ENCODE results near the gene ACTL6B. TPM values are rescaled to one million over a fixed set of nuclear protein-coding genes. Genes with fewer than 3 reads are reported as not detected.

ACTL6B gene
- total and polyA plus RNA-seq, 9 of the 15 experiments (the other 6 are each of a cell fraction or from before 2014, with no cell fraction given), result not detected

GRCh38 chr7:100694098-100694745 is 38.0 kb upstream of the ACTL6B start, which contains the start of gene GIGYF1:
Gene GIGYF1, minus strand, starts transcription at chr7:100694250. Its CDS starts 6,012 bp downstream, at chr7:100688238.
- WGBS (ENCODE audit: insufficient coverage, low coverage, missing lambda C conversion rate), result 1% methylated on average over 13 of the region's 102 CpGs
- Histone ChIP-seq H3K4me2 (ENCODE audit: insufficient read depth, low read length) (peak within 1 kb of the TSS; percentile 92), H3K36me3 (ENCODE audit: control insufficient read depth, insufficient read depth, low read length) (peaks cover 19% of the 10 kb centered on the region; the same call in 2 of the 3 replicates), H3K9me3 (replicated peaks; ENCODE audit: control insufficient read depth, insufficient read depth, low read depth, low read length) (no peaks in the 10 kb centered on the region), H3K27ac (ENCODE audit: extremely low read depth, low read depth, low read length) (peak within 1 kb of the TSS; percentile 86), H3K9ac (ENCODE audit: insufficient read depth in 1 of 2, low read depth in 2 of 2, low read length in 2 of 2) (peak within 1 kb of the TSS; percentile 90 to 99), H3K9me1 (ENCODE audit: control insufficient read depth, insufficient read depth, low read length) (no peaks in the 10 kb centered on the region), H3K4me3 (peak within 1 kb of the TSS; percentile 92), H3K79me2 (ENCODE audit: control insufficient read depth, insufficient read depth, low read length) (peaks cover 45% of the 10 kb centered on the region), H3K27me3 (ENCODE audit: control insufficient read depth in 2 of 2, insufficient read depth in 2 of 2, low read length in 2 of 2) (peaks cover 0 to 1% of the 10 kb centered on the region in 2 experiments; a peak in 2 of 5 replicates), H4K20me1 (replicated peaks; ENCODE audit: control insufficient read depth, insufficient read depth, low read length) (peaks cover 16% of the 10 kb centered on the region), H2AFZ (ENCODE audit: low read depth, low read length) (peak within 1 kb of the TSS; percentile 92), H3K4me1 (replicated peaks in 1 of 2; ENCODE audit: control insufficient read depth in 2 of 2, insufficient read depth in 2 of 2, low read length in 2 of 2) (peaks cover 17 to 46% of the 10 kb centered on the region in 2 experiments)
- POLR2A ChIA-PET, result interaction anchor here (0.8 to 2.5 kb wide), 4 partner anchors 9 to 148 kb away, joined by 3 to 7 read pairs (median 5); partner anchors contain the start of gene POP7
- FAIRE-seq (no peak), ATAC-seq (peak; percentile 51), DNase-seq (ENCODE audit: extremely low read depth in 1 of 4, low spot score in 3 of 4) (peak; percentile 89 to 99 (median 99))
- CTCF ChIA-PET (ENCODE audit: low intra/inter-chr PET ratio), result interaction anchor here (0.6 to 1.0 kb wide), 2 partner anchors 11 to 171 kb away, joined by 3 to 8 read pairs; no protein-coding TSS in a partner anchor
- BruUV-seq (replicated peaks), result no TSS peak
- in situ Hi-C loops (cut with MboI), result no loop called here
- intact Hi-C loops (cut with micrococcal nuclease), result loop anchor here (5.0 kb wide), 2 partner anchors 52 to 158 kb away; partner anchors contain the start of genes SLC12A9 and TFR2
- TF ChIP-seq CREB1 (IDR thresholded peaks at IDR 0.05) (peak; percentile 26; the same call in 1 of the 2 replicates), CREB1 (CRISPR knock-in tag; IDR thresholded peaks at IDR 0.05) (no peak), CBX2 (IDR thresholded peaks at IDR 0.05; ENCODE audit: insufficient read depth, low read length, poor library complexity, severe bottlenecking) (no peak), BRF2 (IDR thresholded peaks at IDR 0.05; ENCODE audit: borderline replicate concordance, insufficient read depth, insufficient read length) (no peak), NCOR1 (IDR thresholded peaks at IDR 0.05) (peak; percentile 50; the same call in 1 of the 2 replicates), BRF1 (IDR thresholded peaks at IDR 0.05; ENCODE audit: borderline replicate concordance, extremely low read depth, insufficient read length) (no peak), MYC (IDR thresholded peaks at IDR 0.05; ENCODE audit: low read depth, low read length) (peak; percentile 54; the same call in 1 of the 2 replicates), MYC (CRISPR knock-in tag; IDR thresholded peaks at IDR 0.05; ENCODE audit: borderline replicate concordance, low read depth) (no peak), CBFA2T3 (IDR thresholded peaks at IDR 0.05) (no peak), CTBP1 (IDR thresholded peaks at IDR 0.05; ENCODE audit: borderline replicate concordance) (no peak), ZKSCAN1 (IDR thresholded peaks at IDR 0.05; ENCODE audit: low read depth, low read length) (0 out of 2 replicates have a peak, but pooled peaks have one; percentile 21)
- TF ChIP-seq, protein P1, sequence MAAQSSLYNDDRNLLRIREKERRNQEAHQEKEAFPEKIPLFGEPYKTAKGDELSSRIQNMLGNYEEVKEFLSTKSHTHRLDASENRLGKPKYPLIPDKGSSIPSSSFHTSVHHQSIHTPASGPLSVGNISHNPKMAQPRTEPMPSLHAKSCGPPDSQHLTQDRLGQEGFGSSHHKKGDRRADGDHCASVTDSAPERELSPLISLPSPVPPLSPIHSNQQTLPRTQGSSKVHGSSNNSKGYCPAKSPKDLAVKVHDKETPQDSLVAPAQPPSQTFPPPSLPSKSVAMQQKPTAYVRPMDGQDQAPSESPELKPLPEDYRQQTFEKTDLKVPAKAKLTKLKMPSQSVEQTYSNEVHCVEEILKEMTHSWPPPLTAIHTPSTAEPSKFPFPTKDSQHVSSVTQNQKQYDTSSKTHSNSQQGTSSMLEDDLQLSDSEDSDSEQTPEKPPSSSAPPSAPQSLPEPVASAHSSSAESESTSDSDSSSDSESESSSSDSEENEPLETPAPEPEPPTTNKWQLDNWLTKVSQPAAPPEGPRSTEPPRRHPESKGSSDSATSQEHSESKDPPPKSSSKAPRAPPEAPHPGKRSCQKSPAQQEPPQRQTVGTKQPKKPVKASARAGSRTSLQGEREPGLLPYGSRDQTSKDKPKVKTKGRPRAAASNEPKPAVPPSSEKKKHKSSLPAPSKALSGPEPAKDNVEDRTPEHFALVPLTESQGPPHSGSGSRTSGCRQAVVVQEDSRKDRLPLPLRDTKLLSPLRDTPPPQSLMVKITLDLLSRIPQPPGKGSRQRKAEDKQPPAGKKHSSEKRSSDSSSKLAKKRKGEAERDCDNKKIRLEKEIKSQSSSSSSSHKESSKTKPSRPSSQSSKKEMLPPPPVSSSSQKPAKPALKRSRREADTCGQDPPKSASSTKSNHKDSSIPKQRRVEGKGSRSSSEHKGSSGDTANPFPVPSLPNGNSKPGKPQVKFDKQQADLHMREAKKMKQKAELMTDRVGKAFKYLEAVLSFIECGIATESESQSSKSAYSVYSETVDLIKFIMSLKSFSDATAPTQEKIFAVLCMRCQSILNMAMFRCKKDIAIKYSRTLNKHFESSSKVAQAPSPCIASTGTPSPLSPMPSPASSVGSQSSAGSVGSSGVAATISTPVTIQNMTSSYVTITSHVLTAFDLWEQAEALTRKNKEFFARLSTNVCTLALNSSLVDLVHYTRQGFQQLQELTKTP (IDR thresholded peaks at IDR 0.05; ENCODE audit: low read depth in 1 of 2, partially characterized antibody in 2 of 2), result no peak
- TF ChIP-seq, protein P2, sequence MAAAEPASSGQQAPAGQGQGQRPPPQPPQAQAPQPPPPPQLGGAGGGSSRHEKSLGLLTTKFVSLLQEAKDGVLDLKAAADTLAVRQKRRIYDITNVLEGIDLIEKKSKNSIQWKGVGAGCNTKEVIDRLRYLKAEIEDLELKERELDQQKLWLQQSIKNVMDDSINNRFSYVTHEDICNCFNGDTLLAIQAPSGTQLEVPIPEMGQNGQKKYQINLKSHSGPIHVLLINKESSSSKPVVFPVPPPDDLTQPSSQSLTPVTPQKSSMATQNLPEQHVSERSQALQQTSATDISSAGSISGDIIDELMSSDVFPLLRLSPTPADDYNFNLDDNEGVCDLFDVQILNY (CRISPR knock-in tag; IDR thresholded peaks at IDR 0.05), result no peak

Measured in K562 (cell line).